ENCODE results near the gene FAM120AOS. TPM values are rescaled to one million over a fixed set of nuclear protein-coding genes. Genes with fewer than 3 reads are reported as not detected.
A peak's percentile ranks its signal among the peaks of the same experiment; 100 is the strongest.
"Not testable (repeated sequence)": the region's sequence is repeated elsewhere in the genome, so short reads cannot be mapped to it uniquely, and the experiment has no call there.

Gene FAM120AOS
- total RNA-seq, 1 experiment from 2014 or later = 45.6 TPM

- H3K9me3 ChIP-seq = no peaks in the 10 kb centered on the region
- H3K36me3 ChIP-seq = peaks cover 46% of the 10 kb centered on the region
- no peaks in the 10 kb centered on the region for H3K27me3 ChIP-seq
- no peak overlapping the region for H3K4me3 ChIP-seq
- DNase-seq = no peak
Measured at GRCh38 chr9:93456504-93456903, 3.1 kb upstream of the FAM120AOS start.

GRCh38 chr9:93456022-93456421 lies 2.6 kb upstream of the FAM120AOS start:
- Histone ChIP-seq H3K27me3 (no peaks in the 10 kb centered on the region), H3K36me3 (peaks cover 46% of the 10 kb centered on the region), H3K4me3 (no peak overlapping the region), H3K9me3 (no peaks in the 10 kb centered on the region)
- no peak for DNase-seq

- Histone ChIP-seq H3K4me3 (peak overlapping the region; percentile 62), H3K27me3 (no peaks in the 10 kb centered on the region), H3K36me3 (peaks cover 59% of the 10 kb centered on the region), H3K9me3 (no peaks in the 10 kb centered on the region)
- no peak for DNase-seq
Measured at GRCh38 chr9:93452710-93453046, 703 bp downstream of the FAM120AOS start.

- peaks cover 62% of the 10 kb centered on the region for H3K36me3 ChIP-seq
- H3K9me3 ChIP-seq = no peaks in the 10 kb centered on the region
- DNase-seq = peak; percentile 61
- H3K27me3 ChIP-seq = no peaks in the 10 kb centered on the region
- H3K4me3 ChIP-seq = peak overlapping the region; percentile 62
Measured at GRCh38 chr9:93451849-93452709, 1.3 kb downstream of the FAM120AOS start.

GRCh38 chr9:93450945-93451815 lies 2.2 kb downstream of the FAM120AOS start, which contains the start of gene FAM120A:
TSS of gene FAM120A (plus strand) at chr9:93451685. CDS start at chr9:93451916, 231 bp downstream.
- H3K27me3 ChIP-seq = no peaks in the 10 kb centered on the region
- peak; percentile 79 for DNase-seq
- H3K9me3 ChIP-seq = no peaks in the 10 kb centered on the region
- H3K36me3 ChIP-seq = peaks cover 60% of the 10 kb centered on the region
- peak within 1 kb of the TSS; percentile 81 for H3K4me3 ChIP-seq

- Histone ChIP-seq H3K4me3 (no peak overlapping the region), H3K9me3 (no peaks in the 10 kb centered on the region), H3K27me3 (no peaks in the 10 kb centered on the region), H3K36me3 (peaks cover 39% of the 10 kb centered on the region)
- DNase-seq = no peak
Measured at GRCh38 chr9:93447655-93448054, 5.7 kb downstream of the FAM120AOS start.

- peaks cover 33% of the 10 kb centered on the region for H3K36me3 ChIP-seq
- DNase-seq = no peak
- no peak overlapping the region for H3K4me3 ChIP-seq
- H3K9me3 ChIP-seq = no peaks in the 10 kb centered on the region
- H3K27me3 ChIP-seq = no peaks in the 10 kb centered on the region
Measured at GRCh38 chr9:93446073-93446472, 7.3 kb downstream of the FAM120AOS start.

- no peaks in the 10 kb centered on the region for H3K9me3 ChIP-seq
- no peaks in the 10 kb centered on the region for H3K36me3 ChIP-seq
- DNase-seq = no peak
- H3K27me3 ChIP-seq = no peaks in the 10 kb centered on the region
- no peak overlapping the region for H3K4me3 ChIP-seq
Measured at GRCh38 chr9:93440896-93441580, 12.3 kb downstream of the FAM120AOS start.

GRCh38 chr9:93439301-93439700 lies 14.1 kb downstream of the FAM120AOS start:
- not testable (repeated sequence) for H3K4me3 ChIP-seq, DNase-seq, H3K9me3 ChIP-seq, H3K27me3 ChIP-seq, H3K36me3 ChIP-seq

GRCh38 chr9:93437996-93438395 lies 15.4 kb downstream of the FAM120AOS start:
- no peaks in the 10 kb centered on the region for H3K9me3 ChIP-seq
- no peak for DNase-seq
- H3K4me3 ChIP-seq = no peak overlapping the region
- H3K27me3 ChIP-seq = no peaks in the 10 kb centered on the region
- no peaks in the 10 kb centered on the region for H3K36me3 ChIP-seq

GRCh38 chr9:93436655-93437407 lies 16.6 kb downstream of the FAM120AOS start:
- no peak for DNase-seq
- Histone ChIP-seq H3K4me3 (no peak overlapping the region), H3K9me3 (no peaks in the 10 kb centered on the region), H3K36me3 (no peaks in the 10 kb centered on the region), H3K27me3 (no peaks in the 10 kb centered on the region)

- H3K36me3 ChIP-seq = no peaks in the 10 kb centered on the region
- H3K27me3 ChIP-seq = no peaks in the 10 kb centered on the region
- no peak overlapping the region for H3K4me3 ChIP-seq
- DNase-seq = no peak
- no peaks in the 10 kb centered on the region for H3K9me3 ChIP-seq
Measured at GRCh38 chr9:93436218-93436617, 17.2 kb downstream of the FAM120AOS start.

GRCh38 chr9:93435386-93435785 lies 18.0 kb downstream of the FAM120AOS start:
- Histone ChIP-seq H3K36me3 (no peaks in the 10 kb centered on the region), H3K4me3 (no peak overlapping the region), H3K9me3 (no peaks in the 10 kb centered on the region), H3K27me3 (no peaks in the 10 kb centered on the region)
- DNase-seq = no peak

- Histone ChIP-seq H3K4me3 (no peak overlapping the region), H3K27me3 (no peaks in the 10 kb centered on the region), H3K36me3 (no peaks in the 10 kb centered on the region), H3K9me3 (no peaks in the 10 kb centered on the region)
- no peak for DNase-seq
Measured at GRCh38 chr9:93434056-93434455, 19.3 kb downstream of the FAM120AOS start.

GRCh38 chr9:93432964-93433363 lies 20.4 kb downstream of the FAM120AOS start:
- Histone ChIP-seq H3K9me3 (no peaks in the 10 kb centered on the region), H3K36me3 (no peaks in the 10 kb centered on the region), H3K27me3 (no peaks in the 10 kb centered on the region), H3K4me3 (no peak overlapping the region)
- DNase-seq = no peak

GRCh38 chr9:93431539-93432105 lies 21.8 kb downstream of the FAM120AOS start:
- Histone ChIP-seq H3K9me3 (no peaks in the 10 kb centered on the region), H3K27me3 (no peaks in the 10 kb centered on the region), H3K36me3 (no peaks in the 10 kb centered on the region), H3K4me3 (no peak overlapping the region)
- DNase-seq = no peak

Data from MG63 (cell line).